ENCODE measurements around the gene HPRT1.
A peak's percentile ranks its signal among the peaks of the same experiment; 100 is the strongest.

The HPRT1 gene

DNA sequence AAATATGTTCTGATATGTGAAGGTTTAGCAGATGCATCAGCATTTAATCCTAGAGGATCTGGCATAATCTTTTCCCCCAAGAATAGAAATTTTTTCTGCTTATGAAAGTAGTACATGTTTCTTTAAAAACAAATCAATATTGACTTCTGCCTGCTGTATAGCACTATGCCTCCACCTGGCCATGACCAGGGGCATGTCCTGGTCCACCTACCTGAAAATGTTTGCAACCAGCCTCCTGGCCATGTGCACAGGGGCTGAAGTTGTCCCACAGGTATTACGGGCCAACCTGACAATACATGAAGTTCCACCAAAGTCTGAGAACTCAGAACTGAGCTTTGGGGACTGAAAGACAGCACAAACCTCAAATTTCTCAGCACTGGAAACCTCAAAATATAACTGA is 10.0 kb downstream of the HPRT1 start:
- DNase-seq (ENCODE audit: low read depth) = no peak
- H3K4me3 ChIP-seq (ENCODE audit: low read length) = no peak overlapping the region

DNA sequence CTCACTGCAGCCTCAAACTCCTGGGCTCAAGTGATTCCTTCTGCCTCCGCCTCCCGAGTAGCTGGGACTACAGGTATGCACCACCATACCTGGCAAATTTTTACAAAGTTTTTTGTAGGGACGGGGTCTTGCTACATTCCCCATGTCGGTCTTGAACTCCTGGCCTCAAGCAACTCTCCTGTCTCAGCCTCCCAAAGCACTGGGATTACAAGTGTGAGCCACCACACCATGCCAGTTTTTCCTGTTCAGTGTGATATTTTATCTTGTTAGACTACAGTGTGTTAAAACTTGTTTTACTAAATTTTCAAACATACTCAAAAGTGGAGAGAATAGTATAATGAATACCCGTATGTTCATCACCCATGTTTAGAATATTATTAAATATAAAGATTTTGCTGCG is 12.1 kb downstream of the HPRT1 start:
- DNase-seq (ENCODE audit: low read depth) = no peak
- TF ChIP-seq, protein P1, sequence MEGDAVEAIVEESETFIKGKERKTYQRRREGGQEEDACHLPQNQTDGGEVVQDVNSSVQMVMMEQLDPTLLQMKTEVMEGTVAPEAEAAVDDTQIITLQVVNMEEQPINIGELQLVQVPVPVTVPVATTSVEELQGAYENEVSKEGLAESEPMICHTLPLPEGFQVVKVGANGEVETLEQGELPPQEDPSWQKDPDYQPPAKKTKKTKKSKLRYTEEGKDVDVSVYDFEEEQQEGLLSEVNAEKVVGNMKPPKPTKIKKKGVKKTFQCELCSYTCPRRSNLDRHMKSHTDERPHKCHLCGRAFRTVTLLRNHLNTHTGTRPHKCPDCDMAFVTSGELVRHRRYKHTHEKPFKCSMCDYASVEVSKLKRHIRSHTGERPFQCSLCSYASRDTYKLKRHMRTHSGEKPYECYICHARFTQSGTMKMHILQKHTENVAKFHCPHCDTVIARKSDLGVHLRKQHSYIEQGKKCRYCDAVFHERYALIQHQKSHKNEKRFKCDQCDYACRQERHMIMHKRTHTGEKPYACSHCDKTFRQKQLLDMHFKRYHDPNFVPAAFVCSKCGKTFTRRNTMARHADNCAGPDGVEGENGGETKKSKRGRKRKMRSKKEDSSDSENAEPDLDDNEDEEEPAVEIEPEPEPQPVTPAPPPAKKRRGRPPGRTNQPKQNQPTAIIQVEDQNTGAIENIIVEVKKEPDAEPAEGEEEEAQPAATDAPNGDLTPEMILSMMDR (conservative IDR thresholded peaks at IDR 0.05; ENCODE audit: low read length) = no peak
- no peak overlapping the region for H3K4me3 ChIP-seq (ENCODE audit: low read length)

More for the DNA sequence above, 10.0 kb downstream of the HPRT1 start:
- TF ChIP-seq, protein P1 (conservative IDR thresholded peaks at IDR 0.05; ENCODE audit: low read length) = no peak

DNA sequence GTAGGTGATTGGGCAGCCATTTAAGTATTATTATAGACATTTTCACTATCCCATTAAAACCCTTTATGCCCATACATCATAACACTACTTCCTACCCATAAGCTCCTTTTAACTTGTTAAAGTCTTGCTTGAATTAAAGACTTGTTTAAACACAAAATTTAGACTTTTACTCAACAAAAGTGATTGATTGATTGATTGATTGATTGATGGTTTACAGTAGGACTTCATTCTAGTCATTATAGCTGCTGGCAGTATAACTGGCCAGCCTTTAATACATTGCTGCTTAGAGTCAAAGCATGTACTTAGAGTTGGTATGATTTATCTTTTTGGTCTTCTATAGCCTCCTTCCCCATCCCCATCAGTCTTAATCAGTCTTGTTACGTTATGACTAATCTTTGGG is 16.3 kb downstream of the HPRT1 start:
- H3K4me3 ChIP-seq (ENCODE audit: low read length) = no peak overlapping the region
- TF ChIP-seq, protein P1 (conservative IDR thresholded peaks at IDR 0.05; ENCODE audit: low read length) = no peak
- DNase-seq (ENCODE audit: low read depth) = no peak

DNA sequence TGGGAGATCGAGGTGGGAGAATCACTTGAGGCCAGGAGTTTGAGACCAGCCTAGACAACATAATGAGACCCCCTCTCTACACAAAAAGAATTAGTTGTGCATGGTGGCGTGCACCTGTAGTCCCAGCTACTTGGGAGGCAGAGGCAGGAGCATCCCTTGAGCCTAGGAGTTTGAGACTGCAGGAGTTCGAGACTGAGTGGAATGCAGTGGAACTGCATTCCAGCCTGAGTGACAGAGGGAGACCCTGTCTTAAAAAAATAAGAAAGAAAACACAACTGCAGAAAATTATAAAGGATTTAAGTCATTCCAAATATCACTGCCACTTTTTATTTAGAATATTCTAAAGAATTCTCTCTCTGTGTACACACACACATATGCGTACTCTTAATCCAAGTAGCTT is 18.4 kb downstream of the HPRT1 start:
- DNase-seq (ENCODE audit: low read depth) = no peak
- TF ChIP-seq, protein P1 (conservative IDR thresholded peaks at IDR 0.05; ENCODE audit: low read length) = no peak
- no peak overlapping the region for H3K4me3 ChIP-seq (ENCODE audit: low read length)

DNA sequence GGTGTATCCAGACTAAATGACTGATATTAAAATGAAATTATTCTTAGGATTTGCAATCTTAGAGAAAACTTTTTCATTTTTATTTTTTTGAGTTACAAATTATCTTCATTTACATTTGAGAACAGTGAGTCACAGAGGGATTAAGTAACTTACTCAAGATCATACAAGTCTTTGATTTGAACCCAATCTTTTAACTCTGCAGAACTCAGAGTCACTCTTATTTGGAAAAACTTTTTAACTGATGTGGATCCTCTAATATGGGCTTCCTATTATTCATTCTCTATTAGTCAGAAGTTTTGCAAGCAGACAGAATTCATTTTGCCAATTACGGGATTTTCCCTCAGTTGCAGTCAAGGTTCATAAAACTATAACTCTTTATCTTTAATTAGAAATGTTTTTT is 20.1 kb downstream of the HPRT1 start:
- no peak overlapping the region for H3K4me3 ChIP-seq (ENCODE audit: low read length)
- TF ChIP-seq, protein P1 (conservative IDR thresholded peaks at IDR 0.05; ENCODE audit: low read length) = no peak
- peak; percentile 29 for DNase-seq (ENCODE audit: low read depth)

DNA sequence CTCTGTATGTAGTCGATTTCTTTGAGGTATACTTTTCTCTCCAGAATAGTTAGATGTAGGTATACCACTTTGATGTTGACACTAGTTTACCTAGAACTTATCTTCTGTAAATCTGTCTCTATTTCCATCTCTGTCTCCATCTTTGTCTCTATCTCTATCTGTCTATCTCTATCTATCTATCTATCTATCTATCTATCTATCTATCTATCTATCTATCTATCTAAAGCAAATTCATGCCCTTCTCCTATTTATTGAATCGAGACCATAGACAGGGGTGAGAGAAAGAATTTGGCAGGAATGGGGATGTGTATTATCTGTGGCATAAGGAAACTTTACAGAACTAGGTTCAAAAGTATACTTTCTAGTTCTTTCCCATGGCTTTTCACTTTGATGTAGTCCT is 21.4 kb downstream of the HPRT1 start:
- no peak overlapping the region for H3K4me3 ChIP-seq (ENCODE audit: low read length)
- DNase-seq (ENCODE audit: low read depth) = no peak
- TF ChIP-seq, protein P1 (conservative IDR thresholded peaks at IDR 0.05; ENCODE audit: low read length) = no peak

DNA sequence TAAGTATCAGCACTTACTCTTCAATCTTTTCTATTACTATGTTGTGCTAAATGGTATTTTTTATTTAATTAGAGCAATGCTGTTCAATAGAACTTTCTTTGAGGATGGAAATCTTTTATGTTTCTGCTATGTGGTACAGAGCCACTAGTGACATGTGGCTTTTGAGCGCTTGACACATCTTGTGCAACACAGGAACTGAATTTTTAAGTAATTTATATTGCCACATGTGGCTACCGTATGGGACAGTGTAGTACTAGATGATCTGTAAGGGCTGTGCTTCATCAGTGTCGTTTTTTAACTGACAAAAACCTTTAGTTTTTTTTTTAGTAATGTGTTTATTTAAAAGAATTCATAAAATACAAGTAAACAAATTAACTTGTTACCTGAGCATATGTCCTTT is 22.4 kb downstream of the HPRT1 start:
- peak; percentile 57 for DNase-seq (ENCODE audit: low read depth)

More for the DNA sequence above, 22.4 kb downstream of the HPRT1 start:
- H3K4me3 ChIP-seq (ENCODE audit: low read length) = no peak overlapping the region
- TF ChIP-seq, protein P1 (conservative IDR thresholded peaks at IDR 0.05; ENCODE audit: low read length) = no peak

Measured in AG10803 (cell line).